HEK293 (cell line): ENCODE data around the gene CEP68.

Experiments
- ZNF274 ChIP-seq, 2 experiments: fragments of 200-500 bp in 1 of 2; fragments of 450-650 bp in 1 of 2; sonication (Bioruptor generic) in 1 of 2; formaldehyde crosslinking in 1 of 2; IDR thresholded peaks; 2 replicates each; pipeline versions ENCODE4 v1.5.1 to v1.6.1; 2014 to 2016; ENCODE audit warnings: borderline replicate concordance in 1 of 2, inconsistent platforms in 1 of 2, low read length in 1 of 2, missing biosample characterization in 1 of 2, missing genetic modification characterization in 1 of 2
- ZNF423 ChIP-seq: fragments of 450-650 bp; formaldehyde crosslinking; IDR thresholded peaks from 2 replicates; pipeline ENCODE4 v1.5.1; 2016; ENCODE audit warnings: missing biosample characterization, missing genetic modification characterization

GRCh38 chr2:65053199-65053598 is 3.0 kb upstream of the CEP68 start:
- TF ChIP-seq ZNF423 (tag by site-specific recombination) = no peak
- no peak for TF ChIP-seq ZNF274 (IDR thresholded peaks at IDR 0.05; ENCODE audit: low read length)
- TF ChIP-seq ZNF274 (tag by site-specific recombination; IDR thresholded peaks at IDR 0.05; ENCODE audit: borderline replicate concordance) = no peak
